Liver (tissue), 9 donors: Measurements from ENCODE around the gene VWA7. TPM values are rescaled to one million over a fixed set of nuclear protein-coding genes. Genes with fewer than 3 reads are reported as not detected.

Experiments
- DNase-seq: peaks from one replicate; pipeline ENCODE4 v3.0.0-alpha.2; 2017; ENCODE audit warnings: low spot score
- H3K27ac ChIP-seq, 2 donors: one replicate each; pipeline ENCODE4 v1.7.0; 2013; ENCODE audit warnings: inconsistent platforms in 2 of 2, low read length in 2 of 2, control low read depth in 1 of 2, low read depth in 1 of 2, mild to moderate bottlenecking in 1 of 2
- H3K27me3 ChIP-seq, 4 donors: one replicate each; pipeline versions ENCODE4 v1.6.1 to v1.7.0; 2013; ENCODE audit warnings: low read length in 3 of 4, inconsistent platforms in 1 of 4, mild to moderate bottlenecking in 1 of 4, moderate library complexity in 1 of 4; ENCODE audit not compliant: control insufficient read depth in 4 of 4, insufficient read depth in 4 of 4
- H3K36me3 ChIP-seq, 4 donors: one replicate each; pipeline versions ENCODE4 v1.6.1 to v1.7.0; 2013; ENCODE audit warnings: low read length in 3 of 4, mild to moderate bottlenecking in 3 of 4, low read depth in 1 of 4, moderate library complexity in 1 of 4; ENCODE audit not compliant: control insufficient read depth in 4 of 4, insufficient read depth in 3 of 4
- H3K4me1 ChIP-seq, 4 donors: one replicate each; pipeline versions ENCODE4 v1.6.1 to v1.7.0; 2013; ENCODE audit warnings: low read length in 3 of 4, mild to moderate bottlenecking in 3 of 4, moderate library complexity in 1 of 4; ENCODE audit not compliant: control insufficient read depth in 4 of 4, insufficient read depth in 4 of 4
- H3K4me3 ChIP-seq, 3 donors: one replicate each; pipeline versions ENCODE4 v1.6.1 to v1.7.0; 2013; ENCODE audit warnings: low read length in 3 of 3, control low read depth in 1 of 3, low read depth in 1 of 3, mild to moderate bottlenecking in 1 of 3
- H3K9ac ChIP-seq, 2 donors: one replicate each; pipeline ENCODE4 v1.7.0; 2013; ENCODE audit warnings: low read length in 2 of 2, mild to moderate bottlenecking in 2 of 2, moderate library complexity in 2 of 2, control low read depth in 1 of 2, low read depth in 1 of 2
- H3K9me3 ChIP-seq, 4 donors: one replicate each; pipeline versions ENCODE4 v1.6.1 to v1.7.0; 2013; ENCODE audit warnings: low read length in 3 of 4; ENCODE audit not compliant: control insufficient read depth in 4 of 4
- ATF3 ChIP-seq: IDR thresholded peaks from 2 replicates; pipeline ENCODE4 v1.6.1; 2016; ENCODE audit warnings: antibody characterized with exemption
- EGR1 ChIP-seq, 2 donors: IDR thresholded peaks; 2 replicates each; pipeline ENCODE4 v1.6.1; 2016 to 2018; ENCODE audit warnings: antibody characterized with exemption in 2 of 2, low read depth in 2 of 2
- FOXA2 ChIP-seq: IDR thresholded peaks from 2 replicates; pipeline ENCODE4 v1.6.1; 2016; ENCODE audit warnings: antibody characterized with exemption
- GABPA ChIP-seq, 2 donors: IDR thresholded peaks in 1 of 2; conservative IDR thresholded peaks in 1 of 2; 2 replicates each; pipeline ENCODE4 v1.6.1; 2016; ENCODE audit warnings: antibody characterized with exemption in 2 of 2, mild to moderate bottlenecking in 1 of 2, moderate library complexity in 1 of 2
- HNF4G ChIP-seq: IDR thresholded peaks from 2 replicates; pipeline ENCODE4 v1.6.1; 2016; ENCODE audit warnings: antibody characterized with exemption
- JUND ChIP-seq, 2 donors: IDR thresholded peaks; 2 replicates each; pipeline ENCODE4 v1.6.1; 2016; ENCODE audit warnings: antibody characterized with exemption in 2 of 2
- RAD21 ChIP-seq, 2 donors: IDR thresholded peaks; 2 replicates each; pipeline ENCODE4 v1.6.1; 2016; ENCODE audit warnings: antibody characterized with exemption in 2 of 2, mild to moderate bottlenecking in 2 of 2
- RXRA ChIP-seq, 2 donors: IDR thresholded peaks; 2 replicates each; pipeline ENCODE4 v1.6.1; 2017 to 2018; ENCODE audit warnings: antibody characterized with exemption in 2 of 2, mild to moderate bottlenecking in 1 of 2
- TAF1 ChIP-seq: conservative IDR thresholded peaks from 2 replicates; pipeline ENCODE4 v1.6.1; 2016; ENCODE audit warnings: antibody characterized with exemption, mild to moderate bottlenecking
- WGBS: extraction: QIAGEN DNeasy Blood & Tissue Kit; methylation state at CpG from one replicate; pipeline ENCODE4 v1.1.7; 2013; 5-methylcytosine and 5-hydroxymethylcytosine counted together
- polyA plus RNA-seq, 2 donors: library from polyadenylated mRNA; stranded (reverse) in 1 of 2; unstranded in 1 of 2; fragments of 200-250 nt in 1 of 2; fragments of >200 nt in 1 of 2; fragmentation: Nextera tagmentation in 1 of 2; extraction: Ambion mirVana in 1 of 2; gene quantifications; one replicate each; pipeline versions ENCODE4 v1.2.1 to v1.2.3, GENCODE V29; 2013 to 2015
- total RNA-seq, 2 donors: library from RNA; depleted of rRNA; stranded (reverse); fragments of >200 nt; gene quantifications; one replicate each; pipeline ENCODE4 v1.2.3, GENCODE V29; 2014
- TF ChIP-seq, protein P1 (sequence below): fragments of 150-350 bp; IDR thresholded peaks from 2 replicates; pipeline ENCODE4 v1.5.1; 2017; ENCODE audit warnings: improper control_type of control experiment, low read depth, low read length; ENCODE audit not compliant: missing input control
- TF ChIP-seq, protein P2 (sequence below): IDR thresholded peaks from 2 replicates; pipeline ENCODE4 v1.6.1; 2016; ENCODE audit warnings: antibody characterized with exemption, mild to moderate bottlenecking
- TF ChIP-seq, protein P3 (sequence below): IDR thresholded peaks from 2 replicates; pipeline ENCODE4 v1.6.1; 2016; ENCODE audit warnings: antibody characterized with exemption
- donor health status: healthy.
- donor health status: healthy.
- donor health status: healthy.
- donor health status: healthy.
- donor health status: healthy.

Gene VWA7
- total and polyA plus RNA-seq, 4 donors = 0.17 to 2.0 (median 0.92) TPM

DNA sequence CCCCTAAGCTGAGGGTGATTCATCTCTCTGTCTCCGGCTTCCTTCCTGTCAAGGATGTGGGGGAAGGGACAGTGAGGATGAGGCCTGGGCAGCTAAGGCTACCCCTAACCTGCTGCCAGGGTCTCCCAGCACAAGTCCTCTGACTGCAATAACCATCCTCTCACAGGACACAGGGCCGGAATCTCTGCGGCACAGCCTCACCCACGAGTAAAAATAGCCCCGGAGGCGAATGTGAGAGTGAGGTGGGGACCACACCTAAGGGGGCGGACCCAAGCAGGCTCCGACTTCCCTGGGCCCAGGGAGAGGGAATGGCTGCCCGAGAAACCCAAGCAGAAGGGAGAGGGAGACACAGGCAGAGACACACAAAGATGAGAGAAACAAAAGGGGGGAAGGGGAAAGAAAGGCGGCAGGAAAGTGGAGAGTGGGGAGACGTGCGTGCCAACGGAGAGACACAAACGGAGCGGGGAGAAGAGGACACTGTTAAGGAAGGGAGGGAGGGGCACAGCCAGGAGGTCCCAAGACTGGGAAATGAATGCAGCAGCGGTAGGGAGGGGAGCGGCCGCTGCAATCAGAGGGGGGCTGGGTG is 42.2 kb downstream of the VWA7 start:
- Histone ChIP-seq H3K9me3 (no peaks in the 10 kb centered on the region), H3K27me3 (no peaks in the 10 kb centered on the region), H3K9ac (peak overlapping the region; percentile 87 to 98), H3K4me1 (peaks cover 17 to 58% (median 43%) of the 10 kb centered on the region in 4 donors), H3K36me3 (peaks cover 4 to 25% (median 20%) of the 10 kb centered on the region in 4 donors), H3K27ac (peak overlapping the region; percentile 90 to 96), H3K4me3 (peak overlapping the region; percentile 53 to 84 (median 80))
- DNase-seq = peak; percentile 52
- no peak for TF ChIP-seq HNF4G
- no peak for TF ChIP-seq FOXA2
- peak in 1 of 2 donors; percentile 5 for TF ChIP-seq JUND (IDR thresholded peaks at IDR 0.05)
- no peak for TF ChIP-seq RXRA (IDR thresholded peaks at IDR 0.05)
- no peak for TF ChIP-seq GABPA (IDR thresholded peaks at IDR 0.05 in 1 of 2, conservative IDR thresholded peaks at IDR 0.05 in 1 of 2)
- TF ChIP-seq, protein P1, sequence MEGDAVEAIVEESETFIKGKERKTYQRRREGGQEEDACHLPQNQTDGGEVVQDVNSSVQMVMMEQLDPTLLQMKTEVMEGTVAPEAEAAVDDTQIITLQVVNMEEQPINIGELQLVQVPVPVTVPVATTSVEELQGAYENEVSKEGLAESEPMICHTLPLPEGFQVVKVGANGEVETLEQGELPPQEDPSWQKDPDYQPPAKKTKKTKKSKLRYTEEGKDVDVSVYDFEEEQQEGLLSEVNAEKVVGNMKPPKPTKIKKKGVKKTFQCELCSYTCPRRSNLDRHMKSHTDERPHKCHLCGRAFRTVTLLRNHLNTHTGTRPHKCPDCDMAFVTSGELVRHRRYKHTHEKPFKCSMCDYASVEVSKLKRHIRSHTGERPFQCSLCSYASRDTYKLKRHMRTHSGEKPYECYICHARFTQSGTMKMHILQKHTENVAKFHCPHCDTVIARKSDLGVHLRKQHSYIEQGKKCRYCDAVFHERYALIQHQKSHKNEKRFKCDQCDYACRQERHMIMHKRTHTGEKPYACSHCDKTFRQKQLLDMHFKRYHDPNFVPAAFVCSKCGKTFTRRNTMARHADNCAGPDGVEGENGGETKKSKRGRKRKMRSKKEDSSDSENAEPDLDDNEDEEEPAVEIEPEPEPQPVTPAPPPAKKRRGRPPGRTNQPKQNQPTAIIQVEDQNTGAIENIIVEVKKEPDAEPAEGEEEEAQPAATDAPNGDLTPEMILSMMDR = no peak
- WGBS = 38% methylated on average over 18 of the region's 18 CpGs

DNA sequence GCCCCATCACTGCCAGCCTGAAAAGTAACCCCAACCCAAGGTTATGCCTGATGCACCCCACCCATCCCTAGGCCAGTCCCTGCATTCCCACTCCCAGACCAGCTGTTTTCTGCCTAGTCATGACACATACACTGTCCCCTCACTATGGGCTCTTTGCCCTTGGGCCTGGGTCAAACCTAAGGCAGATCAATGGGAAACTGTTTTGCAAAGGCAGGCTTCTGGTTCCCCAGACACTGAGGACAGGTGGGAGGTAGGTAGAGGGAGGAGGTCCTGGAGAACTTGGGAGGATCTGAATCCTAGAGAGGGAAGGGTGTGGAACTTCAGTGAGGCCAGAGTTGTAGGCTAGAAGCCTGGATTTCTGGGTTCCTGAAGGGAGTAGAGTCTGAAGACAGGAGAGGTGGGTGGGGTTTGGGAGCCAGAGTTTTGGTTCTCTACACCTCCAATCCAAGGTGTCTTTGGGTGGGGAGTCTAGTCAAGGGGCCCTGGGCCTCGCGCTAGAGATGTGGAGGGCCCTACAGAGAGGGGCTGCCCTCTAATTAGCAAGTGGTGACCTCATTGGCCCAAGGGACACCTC is 42.8 kb downstream of the VWA7 start:
- TF ChIP-seq HNF4G (no peak), FOXA2 (no peak), JUND (IDR thresholded peaks at IDR 0.05) (peak; percentile 49 to 65)
- TF ChIP-seq, protein P1 = no peak
- H3K27me3 ChIP-seq = no peaks in the 10 kb centered on the region
- no peak for DNase-seq
- H3K36me3 ChIP-seq = peaks cover 4 to 25% (median 20%) of the 10 kb centered on the region in 4 donors
- WGBS = 53% methylated on average over 2 of the region's 2 CpGs
- no peaks in the 10 kb centered on the region for H3K9me3 ChIP-seq
- peak overlapping the region; percentile 46 to 87 for H3K9ac ChIP-seq
- H3K4me1 ChIP-seq = peaks cover 17 to 56% (median 42%) of the 10 kb centered on the region in 4 donors
- H3K27ac ChIP-seq = peak overlapping the region; percentile 90 to 96
- H3K4me3 ChIP-seq = peak overlapping the region in 2 of 3 donors; percentile 53 to 84

GRCh38 chr6:31733734-31734133 is 43.4 kb downstream of the VWA7 start:
- DNase-seq = no peak
- Histone ChIP-seq H3K27ac (peak overlapping the region in 1 of 2 donors; percentile 96), H3K4me1 (peaks cover 15 to 56% (median 43%) of the 10 kb centered on the region in 4 donors), H3K27me3 (no peaks in the 10 kb centered on the region), H3K9ac (no peak overlapping the region), H3K9me3 (no peaks in the 10 kb centered on the region), H3K4me3 (no peak overlapping the region), H3K36me3 (peaks cover 4 to 25% (median 20%) of the 10 kb centered on the region in 4 donors)
- WGBS = 86% methylated on average over 4 of the region's 4 CpGs
- no peak for TF ChIP-seq TAF1
- TF ChIP-seq, protein P2, sequence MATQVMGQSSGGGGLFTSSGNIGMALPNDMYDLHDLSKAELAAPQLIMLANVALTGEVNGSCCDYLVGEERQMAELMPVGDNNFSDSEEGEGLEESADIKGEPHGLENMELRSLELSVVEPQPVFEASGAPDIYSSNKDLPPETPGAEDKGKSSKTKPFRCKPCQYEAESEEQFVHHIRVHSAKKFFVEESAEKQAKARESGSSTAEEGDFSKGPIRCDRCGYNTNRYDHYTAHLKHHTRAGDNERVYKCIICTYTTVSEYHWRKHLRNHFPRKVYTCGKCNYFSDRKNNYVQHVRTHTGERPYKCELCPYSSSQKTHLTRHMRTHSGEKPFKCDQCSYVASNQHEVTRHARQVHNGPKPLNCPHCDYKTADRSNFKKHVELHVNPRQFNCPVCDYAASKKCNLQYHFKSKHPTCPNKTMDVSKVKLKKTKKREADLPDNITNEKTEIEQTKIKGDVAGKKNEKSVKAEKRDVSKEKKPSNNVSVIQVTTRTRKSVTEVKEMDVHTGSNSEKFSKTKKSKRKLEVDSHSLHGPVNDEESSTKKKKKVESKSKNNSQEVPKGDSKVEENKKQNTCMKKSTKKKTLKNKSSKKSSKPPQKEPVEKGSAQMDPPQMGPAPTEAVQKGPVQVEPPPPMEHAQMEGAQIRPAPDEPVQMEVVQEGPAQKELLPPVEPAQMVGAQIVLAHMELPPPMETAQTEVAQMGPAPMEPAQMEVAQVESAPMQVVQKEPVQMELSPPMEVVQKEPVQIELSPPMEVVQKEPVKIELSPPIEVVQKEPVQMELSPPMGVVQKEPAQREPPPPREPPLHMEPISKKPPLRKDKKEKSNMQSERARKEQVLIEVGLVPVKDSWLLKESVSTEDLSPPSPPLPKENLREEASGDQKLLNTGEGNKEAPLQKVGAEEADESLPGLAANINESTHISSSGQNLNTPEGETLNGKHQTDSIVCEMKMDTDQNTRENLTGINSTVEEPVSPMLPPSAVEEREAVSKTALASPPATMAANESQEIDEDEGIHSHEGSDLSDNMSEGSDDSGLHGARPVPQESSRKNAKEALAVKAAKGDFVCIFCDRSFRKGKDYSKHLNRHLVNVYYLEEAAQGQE = no peak
- TF ChIP-seq, protein P1 = no peak
- TF ChIP-seq RAD21 (IDR thresholded peaks at IDR 0.05) = no peak
- TF ChIP-seq FOXA2 = no peak
- no peak for TF ChIP-seq EGR1 (IDR thresholded peaks at IDR 0.05; ENCODE audit: low read depth in 2 of 2)
- TF ChIP-seq ATF3 = no peak
- TF ChIP-seq, protein P3, sequence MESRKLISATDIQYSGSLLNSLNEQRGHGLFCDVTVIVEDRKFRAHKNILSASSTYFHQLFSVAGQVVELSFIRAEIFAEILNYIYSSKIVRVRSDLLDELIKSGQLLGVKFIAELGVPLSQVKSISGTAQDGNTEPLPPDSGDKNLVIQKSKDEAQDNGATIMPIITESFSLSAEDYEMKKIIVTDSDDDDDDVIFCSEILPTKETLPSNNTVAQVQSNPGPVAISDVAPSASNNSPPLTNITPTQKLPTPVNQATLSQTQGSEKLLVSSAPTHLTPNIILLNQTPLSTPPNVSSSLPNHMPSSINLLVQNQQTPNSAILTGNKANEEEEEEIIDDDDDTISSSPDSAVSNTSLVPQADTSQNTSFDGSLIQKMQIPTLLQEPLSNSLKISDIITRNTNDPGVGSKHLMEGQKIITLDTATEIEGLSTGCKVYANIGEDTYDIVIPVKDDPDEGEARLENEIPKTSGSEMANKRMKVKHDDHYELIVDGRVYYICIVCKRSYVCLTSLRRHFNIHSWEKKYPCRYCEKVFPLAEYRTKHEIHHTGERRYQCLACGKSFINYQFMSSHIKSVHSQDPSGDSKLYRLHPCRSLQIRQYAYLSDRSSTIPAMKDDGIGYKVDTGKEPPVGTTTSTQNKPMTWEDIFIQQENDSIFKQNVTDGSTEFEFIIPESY = no peak
